Measurements from ENCODE around the gene MSX2. TPM values are rescaled to one million over a fixed set of nuclear protein-coding genes. Genes with fewer than 3 reads are reported as not detected.

MSX2 gene
- total RNA-seq, 2 experiments from 2014 or later: not detected

GRCh38 chr5:174721530-174722432 is 2.6 kb upstream of the MSX2 start:
- Histone ChIP-seq H3K4me3 (ENCODE audit: low read depth, low read length, poor library complexity, severe bottlenecking) (no peak overlapping the region), H3K4me2 (ENCODE audit: low read length) (no peak overlapping the region), H3K9me2 (ENCODE audit: insufficient read depth, low read length) (no peaks in the 10 kb centered on the region), H3K4me1 (ENCODE audit: insufficient read depth, low read length, poor library complexity, severe bottlenecking) (no peaks in the 10 kb centered on the region), H3K9me3 (ENCODE audit: low read length) (no peaks in the 10 kb centered on the region), H3K79me2 (ENCODE audit: insufficient read depth, low read depth, low read length) (no peaks in the 10 kb centered on the region), H4K20me1 (ENCODE audit: insufficient read depth, low read length) (no peaks in the 10 kb centered on the region), H2AFZ (ENCODE audit: low read length) (no peak overlapping the region), H3K36me3 (ENCODE audit: insufficient read depth, low read length) (no peaks in the 10 kb centered on the region), H3K27ac (ENCODE audit: low read depth, low read length, poor library complexity, severe bottlenecking) (no peak overlapping the region)
- CTCF ChIA-PET (ENCODE audit: unreplicated experiment): no interaction called here
- no peak for DNase-seq (ENCODE audit: low spot score)
- intact Hi-C loops (cut with micrococcal nuclease; ENCODE audit: unreplicated experiment): no loop called here
- TF ChIP-seq EZH2phosphoT487 (IDR thresholded peaks at IDR 0.05; ENCODE audit: borderline replicate concordance, low read depth, low read length): no peak
- BruUV-seq (replicated peaks): no TSS peak
- POLR2A ChIA-PET: no interaction called here

GRCh38 chr5:174722500-174722899 is 1.9 kb upstream of the MSX2 start:
- no peak for TF ChIP-seq EZH2phosphoT487 (IDR thresholded peaks at IDR 0.05; ENCODE audit: borderline replicate concordance, low read depth, low read length)
- no peak for TF ChIP-seq CTCF (conservative IDR thresholded peaks at IDR 0.05; ENCODE audit: low read length)
- intact Hi-C loops (cut with micrococcal nuclease; ENCODE audit: unreplicated experiment): no loop called here
- ChIA-PET CTCF (ENCODE audit: unreplicated experiment) (no interaction called here), POLR2A (interaction anchor here (0.5 kb wide), 1 partner anchor 159 kb away, joined by 4 read pairs; no protein-coding TSS in a partner anchor)
- Histone ChIP-seq H3K4me3 (ENCODE audit: low read depth, low read length, poor library complexity, severe bottlenecking) (no peak overlapping the region), H4K20me1 (ENCODE audit: insufficient read depth, low read length) (no peaks in the 10 kb centered on the region), H3K36me3 (ENCODE audit: insufficient read depth, low read length) (no peaks in the 10 kb centered on the region), H3K4me1 (ENCODE audit: insufficient read depth, low read length, poor library complexity, severe bottlenecking) (no peaks in the 10 kb centered on the region), H3K9me2 (ENCODE audit: insufficient read depth, low read length) (no peaks in the 10 kb centered on the region), H3K9me3 (ENCODE audit: low read length) (no peaks in the 10 kb centered on the region), H3K4me2 (ENCODE audit: low read length) (no peak overlapping the region), H3K27ac (ENCODE audit: low read depth, low read length, poor library complexity, severe bottlenecking) (no peak overlapping the region), H3K79me2 (ENCODE audit: insufficient read depth, low read depth, low read length) (no peaks in the 10 kb centered on the region), H2AFZ (ENCODE audit: low read length) (no peak overlapping the region)
- BruUV-seq (replicated peaks): no TSS peak
- DNase-seq (ENCODE audit: low spot score): no peak

GRCh38 chr5:174723315-174723978 is 935 bp upstream of the MSX2 start:
- no peak overlapping the region for H3K4me2 ChIP-seq (ENCODE audit: low read length)
- no peaks in the 10 kb centered on the region for H3K79me2 ChIP-seq (ENCODE audit: insufficient read depth, low read depth, low read length)
- intact Hi-C loops (cut with micrococcal nuclease; ENCODE audit: unreplicated experiment): no loop called here
- BruUV-seq (replicated peaks): no TSS peak
- no peaks in the 10 kb centered on the region for H4K20me1 ChIP-seq (ENCODE audit: insufficient read depth, low read length)
- H3K36me3 ChIP-seq (ENCODE audit: insufficient read depth, low read length): no peaks in the 10 kb centered on the region
- TF ChIP-seq EZH2phosphoT487 (IDR thresholded peaks at IDR 0.05; ENCODE audit: borderline replicate concordance, low read depth, low read length) (no peak), CTCF (conservative IDR thresholded peaks at IDR 0.05; ENCODE audit: low read length) (no peak)
- ChIA-PET CTCF (ENCODE audit: unreplicated experiment) (no interaction called here), POLR2A (interaction anchor here (0.5 kb wide), 1 partner anchor 160 kb away, joined by 4 read pairs; no protein-coding TSS in a partner anchor)
- H3K4me1 ChIP-seq (ENCODE audit: insufficient read depth, low read length, poor library complexity, severe bottlenecking): no peaks in the 10 kb centered on the region
- H2AFZ ChIP-seq (ENCODE audit: low read length): no peak overlapping the region
- no peak overlapping the region for H3K27ac ChIP-seq (ENCODE audit: low read depth, low read length, poor library complexity, severe bottlenecking)
- H3K9me2 ChIP-seq (ENCODE audit: insufficient read depth, low read length): no peaks in the 10 kb centered on the region
- no peak for DNase-seq (ENCODE audit: low spot score)
- no peak overlapping the region for H3K4me3 ChIP-seq (ENCODE audit: low read depth, low read length, poor library complexity, severe bottlenecking)
- no peaks in the 10 kb centered on the region for H3K9me3 ChIP-seq (ENCODE audit: low read length)

Data from OCI-LY7 (cell line).